ENCODE data around the gene ADIG.

The ADIG gene

GRCh38 chr20:38545771-38546170, 35.2 kb upstream of the ADIG start:
- in situ Hi-C loops (cut with HindIII; ENCODE audit: low sequenced_read_pairs) = no loop called here
- no peak for TF ChIP-seq CTCF (IDR thresholded peaks at IDR 0.05; ENCODE audit: low read depth, low read length)
- no peak overlapping the region for H3K4me3 ChIP-seq (ENCODE audit: low read depth, low read length)
- DNase-seq (ENCODE audit: low read depth, low spot score) = no peak

- no peak for DNase-seq (ENCODE audit: low read depth, low spot score)
- in situ Hi-C loops (cut with HindIII; ENCODE audit: low sequenced_read_pairs) = no loop called here
- TF ChIP-seq CTCF (IDR thresholded peaks at IDR 0.05; ENCODE audit: low read depth, low read length) = no peak
- H3K4me3 ChIP-seq (ENCODE audit: low read depth, low read length) = no peak overlapping the region
Observed at GRCh38 chr20:38547288-38548085, 33.5 kb upstream of the ADIG start.

GRCh38 chr20:38548356-38549083, 32.5 kb upstream of the ADIG start:
- in situ Hi-C loops (cut with HindIII; ENCODE audit: low sequenced_read_pairs) = no loop called here
- no peak for DNase-seq (ENCODE audit: low read depth, low spot score)
- TF ChIP-seq CTCF (IDR thresholded peaks at IDR 0.05; ENCODE audit: low read depth, low read length) = no peak
- no peak overlapping the region for H3K4me3 ChIP-seq (ENCODE audit: low read depth, low read length)

GRCh38 chr20:38550274-38550673, 30.7 kb upstream of the ADIG start:
- in situ Hi-C loops (cut with HindIII; ENCODE audit: low sequenced_read_pairs) = no loop called here
- no peak for TF ChIP-seq CTCF (IDR thresholded peaks at IDR 0.05; ENCODE audit: low read depth, low read length)
- no peak for DNase-seq (ENCODE audit: low read depth, low spot score)

GRCh38 chr20:38551056-38551626, 29.9 kb upstream of the ADIG start:
- in situ Hi-C loops (cut with HindIII; ENCODE audit: low sequenced_read_pairs) = no loop called here
- no peak for DNase-seq (ENCODE audit: low read depth, low spot score)
- no peak overlapping the region for H3K4me3 ChIP-seq (ENCODE audit: low read depth, low read length)
- TF ChIP-seq CTCF (IDR thresholded peaks at IDR 0.05; ENCODE audit: low read depth, low read length) = no peak

More at GRCh38 chr20:38550274-38550673, 30.7 kb upstream of the ADIG start:
- no peak overlapping the region for H3K4me3 ChIP-seq (ENCODE audit: low read depth, low read length)

- no peak for DNase-seq (ENCODE audit: low read depth, low spot score)
- in situ Hi-C loops (cut with HindIII; ENCODE audit: low sequenced_read_pairs) = no loop called here
- TF ChIP-seq CTCF (IDR thresholded peaks at IDR 0.05; ENCODE audit: low read depth, low read length) = no peak
- H3K4me3 ChIP-seq (ENCODE audit: low read depth, low read length) = no peak overlapping the region
Observed at GRCh38 chr20:38554986-38555385, 26.0 kb upstream of the ADIG start.
